OCI-LY3 (cell line): ENCODE results near the gene PKM.
"Not testable (repeated sequence)": the region's sequence is repeated elsewhere in the genome, so short reads cannot be mapped to it uniquely, and the experiment has no call there.

Experiments
- H2AFZ ChIP-seq: fragments of 200-600, 300-600 bp; shearing (Covaris generic); 2 replicates; pipeline ENCODE4 v1.6.0; 2014; ENCODE audit warnings: antibody characterized with exemption, low read depth, low read length
- H3K27ac ChIP-seq: fragments of 200-600, 300-600 bp; sonication (generic); 2 replicates; pipeline ENCODE4 v1.5.1; 2014; ENCODE audit warnings: mild to moderate bottlenecking, low read length, moderate library complexity, mixed read lengths
- H3K27me3 ChIP-seq: fragments of 200-600, 300-600 bp; sonication (generic); 2 replicates; pipeline ENCODE4 v1.6.1; 2014; ENCODE audit warnings: low read depth, low read length, mixed read lengths
- H3K36me3 ChIP-seq: fragments of 200-600, 300-600 bp; sonication (generic); replicated peaks from 2 replicates; pipeline ENCODE3; 2014; ENCODE audit warnings: low read depth, low read length, mixed read lengths
- H3K4me1 ChIP-seq: fragments of 300-600, 200-600 bp; sonication (generic); 2 replicates; pipeline ENCODE4 v1.6.1; 2014; ENCODE audit warnings: low read length, mixed read lengths
- H3K4me2 ChIP-seq: fragments of 200-600, 300-600 bp; sonication (generic); 2 replicates; pipeline ENCODE4 v1.6.1; 2014; ENCODE audit warnings: low read length, mixed read lengths
- H3K4me3 ChIP-seq: fragments of 300-600, 200-600 bp; sonication (generic); 2 replicates; pipeline ENCODE4 v1.5.1; 2014; ENCODE audit warnings: antibody characterized with exemption, mild to moderate bottlenecking, low read length, moderate library complexity
- H3K79me2 ChIP-seq: fragments of 300-600, 200-600 bp; shearing (Covaris generic); 2 replicates; pipeline ENCODE4 v1.6.1; 2014; ENCODE audit warnings: mild to moderate bottlenecking, low read length, mixed read lengths
- H3K9ac ChIP-seq: fragments of 300-600, 200-600 bp; shearing (Covaris generic); 2 replicates; pipeline ENCODE4 v1.6.0; 2014; ENCODE audit warnings: mild to moderate bottlenecking, low read length, moderate library complexity
- H3K9me3 ChIP-seq: fragments of 200-600, 300-600 bp; shearing (Covaris generic); 2 replicates; pipeline ENCODE4 v1.6.1; 2014; ENCODE audit warnings: low read length, mixed read lengths; ENCODE audit not compliant: insufficient read depth
- H4K20me1 ChIP-seq: fragments of 200-600, 300-600 bp; sonication (generic); 2 replicates; pipeline ENCODE4 v1.6.1; 2016; ENCODE audit warnings: low read length, mixed read lengths; ENCODE audit not compliant: insufficient read depth
- CTCF ChIP-seq: fragments of 200-600, 300-600 bp; sonication (generic); IDR thresholded peaks from 2 replicates; pipeline ENCODE4 v1.5.1; 2014; ENCODE audit warnings: antibody characterized with exemption, low read length, low read depth
- EZH2phosphoT487 ChIP-seq: fragments of 200-600 bp; shearing (Covaris generic); IDR thresholded peaks from 2 replicates; pipeline ENCODE4 v1.6.1; 2018; ENCODE audit warnings: antibody characterized with exemption, mixed run types, low read depth

PKM gene

GRCh38 chr15:72231066-72231832 lies at the start of gene PKM:
TSS of gene PKM (minus strand) at chr15:72231190. CDS start at chr15:72219097, 12,093 bp downstream.
- Histone ChIP-seq H3K4me1 (peaks cover 19% of the 10 kb centered on the region), H3K9me3 (no peaks in the 10 kb centered on the region), H3K27ac (peak within 1 kb of the TSS; percentile 95), H3K9ac (peak within 1 kb of the TSS; percentile 91), H3K36me3 (peaks cover 32% of the 10 kb centered on the region), H3K4me2 (peak within 1 kb of the TSS; percentile 89), H3K27me3 (no peaks in the 10 kb centered on the region), H3K4me3 (peak within 1 kb of the TSS; percentile 94), H2AFZ (peak within 1 kb of the TSS; percentile 82), H4K20me1 (peaks cover 12% of the 10 kb centered on the region), H3K79me2 (peaks cover 58% of the 10 kb centered on the region)
- no peak for TF ChIP-seq CTCF
- no peak for TF ChIP-seq EZH2phosphoT487

GRCh38 chr15:72280751-72281150 lies 49.8 kb upstream of the PKM start:
- Histone ChIP-seq H3K36me3 (no peaks in the 10 kb centered on the region), H2AFZ (no peak overlapping the region), H3K79me2 (no peaks in the 10 kb centered on the region), H3K4me2 (no peak overlapping the region), H3K27me3 (no peaks in the 10 kb centered on the region; the same call in 1 of the 2 replicates), H4K20me1 (no peaks in the 10 kb centered on the region), H3K27ac (no peak overlapping the region), H3K4me1 (no peaks in the 10 kb centered on the region), H3K4me3 (no peak overlapping the region), H3K9ac (no peak overlapping the region), H3K9me3 (no peaks in the 10 kb centered on the region)
- TF ChIP-seq CTCF = no peak
- TF ChIP-seq EZH2phosphoT487 = no peak

- H3K27me3 ChIP-seq = no peaks in the 10 kb centered on the region
Observed at GRCh38 chr15:72278737-72279136, 47.7 kb upstream of the PKM start.

GRCh38 chr15:72276326-72276700 lies 45.3 kb upstream of the PKM start:
- no peaks in the 10 kb centered on the region for H3K9me3 ChIP-seq
- no peaks in the 10 kb centered on the region for H3K36me3 ChIP-seq
- H3K79me2 ChIP-seq = peaks cover 17% of the 10 kb centered on the region
- H2AFZ ChIP-seq = no peak overlapping the region
- H3K4me3 ChIP-seq = no peak overlapping the region
- H3K27ac ChIP-seq = no peak overlapping the region
- no peak overlapping the region for H3K4me2 ChIP-seq
- H4K20me1 ChIP-seq = no peaks in the 10 kb centered on the region
- no peak overlapping the region for H3K9ac ChIP-seq
- H3K27me3 ChIP-seq = no peaks in the 10 kb centered on the region
- no peak for TF ChIP-seq CTCF
- no peak for TF ChIP-seq EZH2phosphoT487
- peaks cover 13% of the 10 kb centered on the region for H3K4me1 ChIP-seq

More at GRCh38 chr15:72278737-72279136, 47.7 kb upstream of the PKM start:
- TF ChIP-seq EZH2phosphoT487 (no peak), CTCF (no peak)
- Histone ChIP-seq H2AFZ (no peak overlapping the region), H3K4me2 (no peak overlapping the region), H3K36me3 (no peaks in the 10 kb centered on the region), H3K4me3 (no peak overlapping the region), H3K79me2 (no peaks in the 10 kb centered on the region), H3K9ac (no peak overlapping the region), H4K20me1 (no peaks in the 10 kb centered on the region), H3K27ac (no peak overlapping the region), H3K9me3 (no peaks in the 10 kb centered on the region), H3K4me1 (peaks cover under 1% of the 10 kb centered on the region; the same call in 1 of the 2 replicates)

- H3K9me3 ChIP-seq, H3K9ac ChIP-seq, H3K4me3 ChIP-seq, H2AFZ ChIP-seq, H3K27me3 ChIP-seq, H3K27ac ChIP-seq, H3K4me2 ChIP-seq, H3K36me3 ChIP-seq, H4K20me1 ChIP-seq: not testable (repeated sequence)
- Histone ChIP-seq H3K4me1 (peaks cover 18% of the 10 kb centered on the region), H3K79me2 (peaks cover 22% of the 10 kb centered on the region)
Observed at GRCh38 chr15:72275635-72276325, 44.8 kb upstream of the PKM start.
